ENCODE data around the gene ADGRL3.

The ADGRL3 gene

DNA sequence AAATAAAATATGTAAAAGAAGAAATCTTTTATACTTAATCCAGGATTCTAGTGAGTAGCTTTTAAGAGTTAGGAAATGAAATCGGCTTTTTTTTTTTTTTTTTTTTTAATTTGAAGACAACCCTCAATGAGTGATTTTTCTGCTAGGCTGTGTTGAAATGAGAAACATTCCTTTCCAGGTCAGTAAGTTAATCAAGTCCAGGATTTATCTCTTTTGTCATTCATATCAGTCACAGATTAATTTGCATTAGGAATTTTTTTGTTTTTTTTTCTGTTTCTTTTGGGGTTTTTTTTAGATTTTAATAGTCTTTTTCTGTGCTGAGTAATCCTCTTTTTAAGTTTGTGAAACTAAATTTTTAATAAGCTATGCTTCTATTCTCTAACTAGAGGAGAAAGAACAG is 448.1 kb downstream of the ADGRL3 start:
- no peaks in the 10 kb centered on the region for H3K9me3 ChIP-seq (ENCODE audit: severe bottlenecking)
- no peak overlapping the region for H3K4me3 ChIP-seq (ENCODE audit: severe bottlenecking)
- no peaks in the 10 kb centered on the region for H3K36me3 ChIP-seq (ENCODE audit: low read depth)
- no peak overlapping the region for H3K27ac ChIP-seq (ENCODE audit: poor library complexity, severe bottlenecking)
- H3K27me3 ChIP-seq (ENCODE audit: insufficient read depth, poor library complexity, severe bottlenecking): no peaks in the 10 kb centered on the region
- TF ChIP-seq, protein P1, sequence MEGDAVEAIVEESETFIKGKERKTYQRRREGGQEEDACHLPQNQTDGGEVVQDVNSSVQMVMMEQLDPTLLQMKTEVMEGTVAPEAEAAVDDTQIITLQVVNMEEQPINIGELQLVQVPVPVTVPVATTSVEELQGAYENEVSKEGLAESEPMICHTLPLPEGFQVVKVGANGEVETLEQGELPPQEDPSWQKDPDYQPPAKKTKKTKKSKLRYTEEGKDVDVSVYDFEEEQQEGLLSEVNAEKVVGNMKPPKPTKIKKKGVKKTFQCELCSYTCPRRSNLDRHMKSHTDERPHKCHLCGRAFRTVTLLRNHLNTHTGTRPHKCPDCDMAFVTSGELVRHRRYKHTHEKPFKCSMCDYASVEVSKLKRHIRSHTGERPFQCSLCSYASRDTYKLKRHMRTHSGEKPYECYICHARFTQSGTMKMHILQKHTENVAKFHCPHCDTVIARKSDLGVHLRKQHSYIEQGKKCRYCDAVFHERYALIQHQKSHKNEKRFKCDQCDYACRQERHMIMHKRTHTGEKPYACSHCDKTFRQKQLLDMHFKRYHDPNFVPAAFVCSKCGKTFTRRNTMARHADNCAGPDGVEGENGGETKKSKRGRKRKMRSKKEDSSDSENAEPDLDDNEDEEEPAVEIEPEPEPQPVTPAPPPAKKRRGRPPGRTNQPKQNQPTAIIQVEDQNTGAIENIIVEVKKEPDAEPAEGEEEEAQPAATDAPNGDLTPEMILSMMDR (IDR thresholded peaks at IDR 0.05; ENCODE audit: poor library complexity, severe bottlenecking): no peak
- H3K4me1 ChIP-seq (ENCODE audit: insufficient read depth, poor library complexity, severe bottlenecking): no peaks in the 10 kb centered on the region
- DNase-seq (ENCODE audit: low spot score): no peak
- ATAC-seq (ENCODE audit: low read depth): no peak

DNA sequence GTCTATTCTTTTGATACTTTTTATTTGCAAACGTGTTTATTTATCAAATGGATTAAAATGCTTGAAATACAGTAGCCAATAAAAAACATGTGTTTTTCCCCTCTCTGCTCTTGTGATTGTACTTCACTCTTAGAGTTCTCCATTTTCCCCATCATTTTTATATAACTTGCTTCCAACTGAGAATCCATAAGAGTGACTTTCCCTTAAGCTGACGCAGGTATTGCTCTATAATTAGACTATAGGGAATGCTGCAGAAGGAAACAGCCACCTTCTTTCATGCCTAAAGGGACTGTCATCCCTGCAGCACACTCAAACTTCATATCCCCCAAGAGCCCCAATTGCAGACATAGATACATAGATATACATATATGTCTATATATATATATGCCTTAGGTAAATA is 456.9 kb downstream of the ADGRL3 start:
- Histone ChIP-seq H3K27ac (ENCODE audit: poor library complexity, severe bottlenecking) (no peak overlapping the region), H3K9me3 (ENCODE audit: severe bottlenecking) (no peaks in the 10 kb centered on the region), H3K36me3 (ENCODE audit: low read depth) (no peaks in the 10 kb centered on the region), H3K27me3 (ENCODE audit: insufficient read depth, poor library complexity, severe bottlenecking) (no peaks in the 10 kb centered on the region), H3K4me1 (ENCODE audit: insufficient read depth, poor library complexity, severe bottlenecking) (no peaks in the 10 kb centered on the region), H3K4me3 (ENCODE audit: severe bottlenecking) (no peak overlapping the region)
- ATAC-seq (ENCODE audit: low read depth): no peak
- TF ChIP-seq, protein P1 (IDR thresholded peaks at IDR 0.05; ENCODE audit: poor library complexity, severe bottlenecking): no peak
- no peak for DNase-seq (ENCODE audit: low spot score)

DNA sequence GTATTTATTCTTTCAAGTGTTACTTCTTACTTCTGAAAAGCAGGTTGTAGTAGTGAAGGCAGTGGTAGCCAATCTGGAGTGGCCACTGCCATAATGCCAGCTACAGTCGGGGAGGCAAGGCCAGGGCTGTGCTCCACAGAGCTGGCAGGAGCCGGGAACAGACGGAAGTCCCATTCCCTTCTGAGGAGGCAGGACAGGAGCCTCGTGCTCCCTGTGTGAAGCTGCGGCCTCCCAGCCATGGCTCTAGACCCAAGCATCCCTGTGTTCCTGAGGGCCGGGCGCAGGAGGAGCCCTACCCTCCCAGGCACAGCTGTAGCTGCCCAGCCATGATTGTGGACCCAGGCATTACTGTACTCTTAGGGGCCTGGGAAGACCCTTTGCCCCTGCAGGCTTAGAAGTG is 461.8 kb downstream of the ADGRL3 start:
- no peak for DNase-seq (ENCODE audit: low spot score)
- no peaks in the 10 kb centered on the region for H3K4me1 ChIP-seq (ENCODE audit: insufficient read depth, poor library complexity, severe bottlenecking)

DNA sequence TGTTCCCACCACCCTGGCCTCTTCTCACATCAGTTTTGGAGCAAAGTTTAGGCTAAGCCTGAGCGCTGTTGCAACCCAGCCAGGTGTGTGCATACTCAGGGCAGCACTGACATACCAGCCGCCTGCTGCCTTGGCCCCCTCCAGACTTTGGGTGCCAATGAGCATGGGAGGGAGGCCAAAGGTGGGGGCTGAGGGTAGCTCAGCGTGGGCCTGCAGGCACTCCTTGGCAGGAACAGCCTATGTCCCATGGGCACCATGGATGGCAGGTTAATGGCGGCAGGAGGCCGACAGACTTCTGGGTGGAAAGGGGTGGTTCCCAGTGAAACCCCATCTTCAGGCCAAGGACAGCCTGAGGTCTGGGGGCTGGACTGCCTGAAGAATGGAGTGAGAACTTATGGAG is 462.2 kb downstream of the ADGRL3 start:
- Histone ChIP-seq H3K27ac (ENCODE audit: poor library complexity, severe bottlenecking) (no peak overlapping the region), H3K4me3 (ENCODE audit: severe bottlenecking) (no peak overlapping the region), H3K4me1 (ENCODE audit: insufficient read depth, poor library complexity, severe bottlenecking) (no peaks in the 10 kb centered on the region), H3K9me3 (ENCODE audit: severe bottlenecking) (no peaks in the 10 kb centered on the region), H3K27me3 (ENCODE audit: insufficient read depth, poor library complexity, severe bottlenecking) (no peaks in the 10 kb centered on the region), H3K36me3 (ENCODE audit: low read depth) (no peaks in the 10 kb centered on the region)
- DNase-seq (ENCODE audit: low spot score): no peak
- ATAC-seq (ENCODE audit: low read depth): no peak
- TF ChIP-seq, protein P1 (IDR thresholded peaks at IDR 0.05; ENCODE audit: poor library complexity, severe bottlenecking): no peak

More for the DNA sequence above, 461.8 kb downstream of the ADGRL3 start:
- TF ChIP-seq, protein P1 (IDR thresholded peaks at IDR 0.05; ENCODE audit: poor library complexity, severe bottlenecking): no peak
- Histone ChIP-seq H3K27ac (ENCODE audit: poor library complexity, severe bottlenecking) (no peak overlapping the region), H3K4me3 (ENCODE audit: severe bottlenecking) (no peak overlapping the region), H3K27me3 (ENCODE audit: insufficient read depth, poor library complexity, severe bottlenecking) (no peaks in the 10 kb centered on the region), H3K36me3 (ENCODE audit: low read depth) (no peaks in the 10 kb centered on the region), H3K9me3 (ENCODE audit: severe bottlenecking) (no peaks in the 10 kb centered on the region)
- ATAC-seq (ENCODE audit: low read depth): no peak

DNA sequence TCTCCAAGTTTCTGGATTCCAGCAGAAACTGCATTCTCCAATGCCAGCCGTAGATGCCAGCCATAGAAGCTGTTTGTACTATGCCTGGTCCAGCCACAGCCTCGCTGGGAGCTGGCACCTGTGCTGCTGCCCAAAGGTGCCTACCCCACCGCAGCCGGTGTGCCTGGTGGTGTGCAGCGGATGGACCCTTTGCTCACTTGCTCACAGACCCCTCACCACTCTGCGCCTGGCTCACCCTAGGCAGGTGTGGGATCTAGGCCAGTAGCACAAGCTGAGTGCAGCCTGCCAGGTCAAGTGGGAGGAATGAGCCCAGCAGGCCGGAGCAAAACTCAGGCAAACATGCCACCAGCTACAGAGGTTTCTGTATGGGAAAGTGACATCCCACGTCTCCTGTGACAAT is 463.2 kb downstream of the ADGRL3 start:
- no peak overlapping the region for H3K4me3 ChIP-seq (ENCODE audit: severe bottlenecking)
- H3K4me1 ChIP-seq (ENCODE audit: insufficient read depth, poor library complexity, severe bottlenecking): no peaks in the 10 kb centered on the region
- ATAC-seq (ENCODE audit: low read depth) (no peak), DNase-seq (ENCODE audit: low spot score) (no peak)
- no peaks in the 10 kb centered on the region for H3K27me3 ChIP-seq (ENCODE audit: insufficient read depth, poor library complexity, severe bottlenecking)
- no peak overlapping the region for H3K27ac ChIP-seq (ENCODE audit: poor library complexity, severe bottlenecking)
- no peaks in the 10 kb centered on the region for H3K36me3 ChIP-seq (ENCODE audit: low read depth)
- no peaks in the 10 kb centered on the region for H3K9me3 ChIP-seq (ENCODE audit: severe bottlenecking)
- TF ChIP-seq, protein P1 (IDR thresholded peaks at IDR 0.05; ENCODE audit: poor library complexity, severe bottlenecking): no peak

Measured in RWPE2 (cell line).